Activated CD4-positive, alpha-beta T cell treated with anti-CD3 and anti-CD28 coated beads, Interleukin-2, amount 10 ng/mL, durations not matched to agents 24 days and 14 days (primary cell): ENCODE data around the gene TBR1. TPM values are rescaled to one million over a fixed set of nuclear protein-coding genes. Genes with fewer than 3 reads are reported as not detected.

Experiments used
- DNase-seq: peaks from one replicate; pipeline ENCODE4 v3.0.0; 2022
- H3K27ac Mint-ChIP-seq: one replicate; pipeline ENCODE4 v1.8.0; 2022; ENCODE audit warnings: mild to moderate bottlenecking, mixed read lengths
- H3K27me3 Mint-ChIP-seq: one replicate; pipeline ENCODE4 v1.8.0; 2022; ENCODE audit warnings: mixed read lengths
- H3K36me3 Mint-ChIP-seq: one replicate; pipeline ENCODE4 v1.8.0; 2022; ENCODE audit warnings: low read depth, mild to moderate bottlenecking, mixed read lengths
- H3K4me1 Mint-ChIP-seq: one replicate; pipeline ENCODE4 v1.8.0; 2021; ENCODE audit warnings: mixed read lengths
- H3K4me3 Mint-ChIP-seq: one replicate; pipeline ENCODE4 v1.8.0; 2022; ENCODE audit warnings: mild to moderate bottlenecking, moderate library complexity, mixed read lengths
- H3K9me3 Mint-ChIP-seq: one replicate; pipeline ENCODE4 v1.8.0; 2021; ENCODE audit warnings: mixed read lengths
- intact Hi-C: fragments of 100-400 bp; cut with micrococcal nuclease; formaldehyde crosslinking; loops from one replicate; pipeline ENCODE4 v1.15.1; 2023
- total RNA-seq: library from RNA; stranded (reverse); gene quantifications from 2 replicates; pipeline ENCODE4 v1.2.3, GENCODE V29; 2022

TBR1 gene
- 0.16 TPM in 1 of 2 replicates, not detected in the other for total RNA-seq

- Mint-ChIP-seq H3K36me3 (peaks cover 22% of the 10 kb centered on the region), H3K9me3 (no peaks in the 10 kb centered on the region), H3K4me3 (peak within 1 kb of the TSS; percentile 75), H3K4me1 (peaks cover 48% of the 10 kb centered on the region), H3K27ac (peak within 1 kb of the TSS; percentile 70), H3K27me3 (peaks cover 71% of the 10 kb centered on the region)
- DNase-seq, result peak; percentile 63
- intact Hi-C loops, result loop anchor here (1.0 kb wide), 1 partner anchor 11 kb away; no protein-coding TSS in a partner anchor
Observed at GRCh38 chr2:161415987-161416707, at the start of gene TBR1. TSS of gene TBR1 (plus strand) at chr2:161416297. CDS start at chr2:161416411, 114 bp downstream.

- intact Hi-C loops, result no loop called here
Observed at GRCh38 chr2:161367675-161368074, 48.4 kb upstream of the TBR1 start.

GRCh38 chr2:161369311-161369710, 46.8 kb upstream of the TBR1 start:
- Mint-ChIP-seq H3K9me3 (no peaks in the 10 kb centered on the region), H3K27me3 (no peaks in the 10 kb centered on the region), H3K27ac (no peak overlapping the region), H3K4me3 (no peak overlapping the region), H3K36me3 (peaks cover 30% of the 10 kb centered on the region), H3K4me1 (peaks cover 2% of the 10 kb centered on the region)
- no peak for DNase-seq
- intact Hi-C loops, result no loop called here

More at GRCh38 chr2:161367675-161368074, 48.4 kb upstream of the TBR1 start:
- H3K9me3 Mint-ChIP-seq, result no peaks in the 10 kb centered on the region
- peaks cover 4% of the 10 kb centered on the region for H3K4me1 Mint-ChIP-seq
- H3K36me3 Mint-ChIP-seq, result peaks cover 41% of the 10 kb centered on the region
- H3K27ac Mint-ChIP-seq, result no peak overlapping the region
- H3K27me3 Mint-ChIP-seq, result no peaks in the 10 kb centered on the region
- DNase-seq, result no peak
- H3K4me3 Mint-ChIP-seq, result no peak overlapping the region

- Mint-ChIP-seq H3K4me3 (no peak overlapping the region), H3K27me3 (no peaks in the 10 kb centered on the region), H3K27ac (no peak overlapping the region), H3K4me1 (peaks cover 2% of the 10 kb centered on the region), H3K9me3 (no peaks in the 10 kb centered on the region), H3K36me3 (peaks cover 31% of the 10 kb centered on the region)
- no peak for DNase-seq
- intact Hi-C loops, result no loop called here
Observed at GRCh38 chr2:161370981-161371380, 45.1 kb upstream of the TBR1 start.

GRCh38 chr2:161371869-161372268, 44.2 kb upstream of the TBR1 start:
- H3K27ac Mint-ChIP-seq, result no peak overlapping the region
- H3K36me3 Mint-ChIP-seq, result peaks cover 33% of the 10 kb centered on the region
- intact Hi-C loops, result no loop called here
- DNase-seq, result no peak
- H3K9me3 Mint-ChIP-seq, result no peaks in the 10 kb centered on the region
- peaks cover 2% of the 10 kb centered on the region for H3K4me1 Mint-ChIP-seq
- no peak overlapping the region for H3K4me3 Mint-ChIP-seq
- no peaks in the 10 kb centered on the region for H3K27me3 Mint-ChIP-seq

GRCh38 chr2:161373942-161374341, 42.2 kb upstream of the TBR1 start:
- H3K36me3 Mint-ChIP-seq, result peaks cover 29% of the 10 kb centered on the region
- no peak overlapping the region for H3K27ac Mint-ChIP-seq
- H3K27me3 Mint-ChIP-seq, result no peaks in the 10 kb centered on the region
- peaks cover 2% of the 10 kb centered on the region for H3K4me1 Mint-ChIP-seq
- DNase-seq, result no peak
- H3K9me3 Mint-ChIP-seq, result no peaks in the 10 kb centered on the region
- H3K4me3 Mint-ChIP-seq, result no peak overlapping the region
- intact Hi-C loops, result no loop called here

- Mint-ChIP-seq H3K4me1 (peaks cover 2% of the 10 kb centered on the region), H3K36me3 (peaks cover 30% of the 10 kb centered on the region), H3K4me3 (no peak overlapping the region), H3K9me3 (no peaks in the 10 kb centered on the region), H3K27ac (no peak overlapping the region), H3K27me3 (no peaks in the 10 kb centered on the region)
- intact Hi-C loops, result no loop called here
- no peak for DNase-seq
Observed at GRCh38 chr2:161374446-161374845, 41.7 kb upstream of the TBR1 start.

GRCh38 chr2:161379740-161380139, 36.4 kb upstream of the TBR1 start:
- peaks cover 8% of the 10 kb centered on the region for H3K4me1 Mint-ChIP-seq
- H3K27me3 Mint-ChIP-seq, result no peaks in the 10 kb centered on the region
- intact Hi-C loops, result no loop called here
- no peak for DNase-seq
- no peak overlapping the region for H3K27ac Mint-ChIP-seq
- H3K9me3 Mint-ChIP-seq, result no peaks in the 10 kb centered on the region
- peaks cover 12% of the 10 kb centered on the region for H3K36me3 Mint-ChIP-seq
- no peak overlapping the region for H3K4me3 Mint-ChIP-seq

GRCh38 chr2:161381546-161381945, 34.6 kb upstream of the TBR1 start:
- no peaks in the 10 kb centered on the region for H3K9me3 Mint-ChIP-seq
- peaks cover 14% of the 10 kb centered on the region for H3K36me3 Mint-ChIP-seq
- no peaks in the 10 kb centered on the region for H3K27me3 Mint-ChIP-seq
- no peak overlapping the region for H3K27ac Mint-ChIP-seq
- peaks cover 18% of the 10 kb centered on the region for H3K4me1 Mint-ChIP-seq
- H3K4me3 Mint-ChIP-seq, result no peak overlapping the region
- no peak for DNase-seq
- intact Hi-C loops, result no loop called here

- H3K27me3 Mint-ChIP-seq, result no peaks in the 10 kb centered on the region
- DNase-seq, result no peak
- H3K4me3 Mint-ChIP-seq, result no peak overlapping the region
- peaks cover 19% of the 10 kb centered on the region for H3K36me3 Mint-ChIP-seq
- no peak overlapping the region for H3K27ac Mint-ChIP-seq
- H3K4me1 Mint-ChIP-seq, result peaks cover 18% of the 10 kb centered on the region
- no peaks in the 10 kb centered on the region for H3K9me3 Mint-ChIP-seq
- intact Hi-C loops, result no loop called here
Observed at GRCh38 chr2:161382747-161383146, 33.4 kb upstream of the TBR1 start.

- Mint-ChIP-seq H3K4me1 (peaks cover 16% of the 10 kb centered on the region), H3K36me3 (peaks cover 14% of the 10 kb centered on the region), H3K27me3 (no peaks in the 10 kb centered on the region), H3K4me3 (peak overlapping the region; percentile 25), H3K27ac (no peak overlapping the region), H3K9me3 (no peaks in the 10 kb centered on the region)
- peak; percentile 83 for DNase-seq
- intact Hi-C loops, result loop anchor here (2.0 kb wide), 1 partner anchor 76 kb away; the partner anchor contains the start of gene PSMD14
Observed at GRCh38 chr2:161384864-161385263, 31.2 kb upstream of the TBR1 start.

GRCh38 chr2:161386228-161386824, 29.8 kb upstream of the TBR1 start:
- no peak for DNase-seq
- H3K4me1 Mint-ChIP-seq, result peaks cover 16% of the 10 kb centered on the region
- peaks cover 19% of the 10 kb centered on the region for H3K36me3 Mint-ChIP-seq
- no peaks in the 10 kb centered on the region for H3K27me3 Mint-ChIP-seq
- H3K9me3 Mint-ChIP-seq, result no peaks in the 10 kb centered on the region
- intact Hi-C loops, result no loop called here
- no peak overlapping the region for H3K4me3 Mint-ChIP-seq
- no peak overlapping the region for H3K27ac Mint-ChIP-seq

GRCh38 chr2:161388146-161388779, 27.8 kb upstream of the TBR1 start:
- DNase-seq, result no peak
- Mint-ChIP-seq H3K9me3 (no peaks in the 10 kb centered on the region), H3K4me3 (no peak overlapping the region), H3K4me1 (peaks cover 20% of the 10 kb centered on the region), H3K27me3 (no peaks in the 10 kb centered on the region), H3K36me3 (peaks cover 30% of the 10 kb centered on the region), H3K27ac (no peak overlapping the region)
- intact Hi-C loops, result no loop called here
